Measurements from ENCODE around the gene CGB8. TPM values are rescaled to one million over a fixed set of nuclear protein-coding genes. Genes with fewer than 3 reads are reported as not detected.
A peak's percentile ranks its signal among the peaks of the same experiment; 100 is the strongest.
"Not testable (repeated sequence)": the region's sequence is repeated elsewhere in the genome, so short reads cannot be mapped to it uniquely, and the experiment has no call there.

CGB8 gene
- total RNA-seq, 1 donor from 2014 or later = not detected

GRCh38 chr19:49061445-49061844 lies 12.5 kb upstream of the CGB8 start:
- peaks cover 24% of the 10 kb centered on the region for H3K27me3 Mint-ChIP-seq (ENCODE audit: low read depth)
- H3K36me3 Mint-ChIP-seq = peaks cover 4% of the 10 kb centered on the region
- TF ChIP-seq CTCF (IDR thresholded peaks at IDR 0.05; ENCODE audit: unreplicated experiment) = no peak
- H3K4me3 Mint-ChIP-seq = no peak overlapping the region
- DNase-seq (ENCODE audit: low spot score in 2 of 2, unreplicated experiment in 2 of 2) = no peak
- H3K4me1 Mint-ChIP-seq = peaks cover 45% of the 10 kb centered on the region
- no peaks in the 10 kb centered on the region for H3K9me3 Mint-ChIP-seq
- H3K27ac Mint-ChIP-seq = no peak overlapping the region

GRCh38 chr19:49061000-49061399 lies 12.1 kb upstream of the CGB8 start:
- peaks cover 24% of the 10 kb centered on the region for H3K27me3 Mint-ChIP-seq (ENCODE audit: low read depth)
- peaks cover 4% of the 10 kb centered on the region for H3K36me3 Mint-ChIP-seq
- TF ChIP-seq CTCF (IDR thresholded peaks at IDR 0.05; ENCODE audit: unreplicated experiment) = no peak
- no peaks in the 10 kb centered on the region for H3K9me3 Mint-ChIP-seq
- no peak for DNase-seq (ENCODE audit: low spot score in 2 of 2, unreplicated experiment in 2 of 2)
- no peak overlapping the region for H3K4me3 Mint-ChIP-seq
- peaks cover 41% of the 10 kb centered on the region for H3K4me1 Mint-ChIP-seq
- no peak overlapping the region for H3K27ac Mint-ChIP-seq

- Mint-ChIP-seq H3K36me3 (peaks cover 4% of the 10 kb centered on the region), H3K27ac (no peak overlapping the region), H3K4me3 (no peak overlapping the region), H3K4me1 (peaks cover 27% of the 10 kb centered on the region), H3K27me3 (ENCODE audit: low read depth) (peaks cover 25% of the 10 kb centered on the region), H3K9me3 (no peaks in the 10 kb centered on the region)
- DNase-seq (ENCODE audit: low spot score in 2 of 2, unreplicated experiment in 2 of 2) = no peak
- no peak for TF ChIP-seq CTCF (IDR thresholded peaks at IDR 0.05; ENCODE audit: unreplicated experiment)
Measured at GRCh38 chr19:49059053-49059452, 10.1 kb upstream of the CGB8 start.

- H3K4me1 Mint-ChIP-seq = peaks cover 22% of the 10 kb centered on the region
- peak overlapping the region; percentile 70 for H3K4me3 Mint-ChIP-seq
- H3K27me3 Mint-ChIP-seq (ENCODE audit: low read depth) = peaks cover 26% of the 10 kb centered on the region
- no peak for DNase-seq (ENCODE audit: low spot score in 2 of 2, unreplicated experiment in 2 of 2)
- H3K9me3 Mint-ChIP-seq = no peaks in the 10 kb centered on the region
- peaks cover 4% of the 10 kb centered on the region for H3K36me3 Mint-ChIP-seq
- no peak for TF ChIP-seq CTCF (IDR thresholded peaks at IDR 0.05; ENCODE audit: unreplicated experiment)
- H3K27ac Mint-ChIP-seq = no peak overlapping the region
Measured at GRCh38 chr19:49058562-49058961, 9.7 kb upstream of the CGB8 start.

GRCh38 chr19:49057636-49058234 lies 8.8 kb upstream of the CGB8 start, which contains the start of gene CGB7:
CGB7 (minus strand) TSS chr19:49057749; CDS start chr19:49055375, 2,374 bp downstream.
- Mint-ChIP-seq H3K27me3 (ENCODE audit: low read depth) (peaks cover 26% of the 10 kb centered on the region), H3K27ac (no peak within 1 kb of the TSS), H3K4me1 (peaks cover 18% of the 10 kb centered on the region), H3K4me3 (peak within 1 kb of the TSS; percentile 70), H3K36me3 (peaks cover 4% of the 10 kb centered on the region), H3K9me3 (no peaks in the 10 kb centered on the region)
- DNase-seq (ENCODE audit: low spot score in 2 of 2, unreplicated experiment in 2 of 2) = peak in 1 of 2 experiments; percentile 61
- no peak for TF ChIP-seq CTCF (IDR thresholded peaks at IDR 0.05; ENCODE audit: unreplicated experiment)

GRCh38 chr19:49056902-49057596 lies 8.1 kb upstream of the CGB8 start:
- Mint-ChIP-seq H3K4me3 (peak overlapping the region; percentile 70), H3K27me3 (ENCODE audit: low read depth) (peaks cover 26% of the 10 kb centered on the region), H3K4me1 (peaks cover 18% of the 10 kb centered on the region)
- H3K36me3 Mint-ChIP-seq; H3K9me3 Mint-ChIP-seq; H3K27ac Mint-ChIP-seq; DNase-seq (ENCODE audit: low spot score in 2 of 2, unreplicated experiment in 2 of 2): not testable (repeated sequence)
